Effector memory CD4-positive, alpha-beta T cell (primary cell): ENCODE results near the gene MTR.
"Not testable (repeated sequence)": the region's sequence is repeated elsewhere in the genome, so short reads cannot be mapped to it uniquely, and the experiment has no call there.

Experiments
- DNase-seq, 3 donors: peaks; one replicate each; pipeline ENCODE4 v3.0.0-alpha.2; 2020
- H3K27ac ChIP-seq: 2 replicates; pipeline ENCODE4 v1.7.0; 2013; ENCODE audit warnings: mild to moderate bottlenecking, low read length, moderate library complexity; ENCODE audit not compliant: insufficient read depth, poor library complexity, severe bottlenecking
- H3K27me3 ChIP-seq: replicated peaks from 2 replicates; pipeline ENCODE4 v1.7.0; 2013; ENCODE audit warnings: mild to moderate bottlenecking, low read length; ENCODE audit not compliant: insufficient read depth, control insufficient read depth, poor library complexity, severe bottlenecking
- H3K36me3 ChIP-seq: 2 replicates; pipeline ENCODE4 v1.7.0; 2013; ENCODE audit warnings: mild to moderate bottlenecking, low read length, moderate library complexity; ENCODE audit not compliant: control insufficient read depth, insufficient read depth
- H3K4me1 ChIP-seq: 2 replicates; pipeline ENCODE4 v1.7.0; 2013; ENCODE audit warnings: low read length, mild to moderate bottlenecking; ENCODE audit not compliant: control insufficient read depth, insufficient read depth, poor library complexity, severe bottlenecking
- H3K4me3 ChIP-seq: 2 replicates; pipeline ENCODE4 v1.7.0; 2013; ENCODE audit warnings: low read length, low read depth, mild to moderate bottlenecking; ENCODE audit not compliant: insufficient read depth, poor library complexity, severe bottlenecking
- H3K9me3 ChIP-seq: 2 replicates; pipeline ENCODE4 v1.7.0; 2013; ENCODE audit warnings: mild to moderate bottlenecking, low read length, moderate library complexity; ENCODE audit not compliant: control insufficient read depth

MTR gene

DNA sequence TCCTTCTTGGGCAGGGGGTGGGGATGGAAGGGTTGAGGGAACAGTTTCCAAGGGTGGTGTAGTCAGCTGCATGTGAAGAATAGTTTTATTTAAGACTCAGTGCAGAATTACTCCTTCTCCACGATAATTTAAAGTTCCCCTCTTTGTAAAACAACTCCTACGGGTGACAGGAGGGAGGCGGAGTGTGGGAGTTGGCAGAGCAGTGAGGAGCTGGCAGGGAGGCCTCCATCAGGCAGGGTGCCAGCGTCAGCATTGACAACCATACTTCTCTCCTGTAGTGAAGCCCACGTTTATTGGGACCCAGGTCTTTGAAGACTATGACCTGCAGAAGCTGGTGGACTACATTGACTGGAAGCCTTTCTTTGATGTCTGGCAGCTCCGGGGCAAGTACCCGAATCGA, 93.8 kb downstream of the MTR start:
- no peaks in the 10 kb centered on the region for H3K9me3 ChIP-seq
- H3K4me1 ChIP-seq: no peaks in the 10 kb centered on the region
- DNase-seq: no peak
- H3K4me3 ChIP-seq: no peak overlapping the region
- no peak overlapping the region for H3K27ac ChIP-seq
- H3K27me3 ChIP-seq: no peaks in the 10 kb centered on the region
- peaks cover 80% of the 10 kb centered on the region for H3K36me3 ChIP-seq

DNA sequence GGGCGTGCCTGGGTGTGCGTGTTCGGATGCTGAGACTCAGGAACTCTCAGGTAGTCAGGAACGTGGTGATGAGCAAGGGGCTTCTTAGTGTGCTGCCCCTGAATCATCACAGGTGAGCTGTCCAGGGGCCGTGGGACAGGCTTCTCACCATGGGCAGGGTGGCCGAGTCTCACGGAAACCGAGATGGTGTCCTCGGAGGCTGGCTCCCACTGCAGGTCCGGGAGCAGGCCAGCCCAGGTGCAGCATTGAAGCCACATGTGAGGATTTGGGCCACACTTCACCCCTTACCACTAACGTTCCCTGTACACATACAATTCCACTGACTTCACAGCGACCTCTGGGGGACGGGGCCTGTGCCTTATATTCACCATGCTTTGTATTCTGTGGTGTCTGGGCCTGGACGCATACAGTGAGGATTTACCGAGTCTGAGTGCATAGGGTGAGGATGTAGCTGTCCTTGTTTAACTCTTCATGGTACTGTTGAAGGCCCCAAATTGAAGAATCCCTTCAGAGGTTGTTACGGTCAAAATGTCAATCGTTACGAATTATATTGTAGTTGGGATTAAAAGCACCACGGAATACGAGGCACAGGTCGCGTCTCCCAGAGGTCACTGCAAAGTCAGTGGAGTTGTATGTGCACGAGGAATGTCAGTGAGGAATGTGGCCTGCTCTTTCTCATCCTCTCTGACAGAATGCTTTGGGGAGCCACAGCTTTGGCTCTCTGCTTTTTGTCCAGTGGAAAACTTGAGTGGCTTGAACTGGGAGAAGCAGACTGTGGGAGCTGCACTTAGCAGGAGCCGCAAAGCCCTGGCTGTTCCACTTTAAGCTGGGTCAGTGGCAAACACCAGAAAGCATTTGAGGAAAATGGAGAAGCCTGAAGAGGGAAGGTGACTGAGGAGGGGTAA, 95.3 kb downstream of the MTR start:
- H3K9me3 ChIP-seq: no peaks in the 10 kb centered on the region
- no peaks in the 10 kb centered on the region for H3K4me1 ChIP-seq
- no peak overlapping the region for H3K4me3 ChIP-seq
- H3K27ac ChIP-seq: no peak overlapping the region
- DNase-seq: no peak
- no peaks in the 10 kb centered on the region for H3K27me3 ChIP-seq
- H3K36me3 ChIP-seq: peaks cover 85% of the 10 kb centered on the region

- Histone ChIP-seq H3K36me3 (peaks cover 90% of the 10 kb centered on the region), H3K27ac (no peak overlapping the region), H3K27me3 (no peaks in the 10 kb centered on the region), H3K4me1 (no peaks in the 10 kb centered on the region), H3K9me3 (no peaks in the 10 kb centered on the region), H3K4me3 (no peak overlapping the region)
- no peak for DNase-seq
Measured at GRCh38 chr1:236893626-236894545, 98.8 kb downstream of the MTR start.

DNA sequence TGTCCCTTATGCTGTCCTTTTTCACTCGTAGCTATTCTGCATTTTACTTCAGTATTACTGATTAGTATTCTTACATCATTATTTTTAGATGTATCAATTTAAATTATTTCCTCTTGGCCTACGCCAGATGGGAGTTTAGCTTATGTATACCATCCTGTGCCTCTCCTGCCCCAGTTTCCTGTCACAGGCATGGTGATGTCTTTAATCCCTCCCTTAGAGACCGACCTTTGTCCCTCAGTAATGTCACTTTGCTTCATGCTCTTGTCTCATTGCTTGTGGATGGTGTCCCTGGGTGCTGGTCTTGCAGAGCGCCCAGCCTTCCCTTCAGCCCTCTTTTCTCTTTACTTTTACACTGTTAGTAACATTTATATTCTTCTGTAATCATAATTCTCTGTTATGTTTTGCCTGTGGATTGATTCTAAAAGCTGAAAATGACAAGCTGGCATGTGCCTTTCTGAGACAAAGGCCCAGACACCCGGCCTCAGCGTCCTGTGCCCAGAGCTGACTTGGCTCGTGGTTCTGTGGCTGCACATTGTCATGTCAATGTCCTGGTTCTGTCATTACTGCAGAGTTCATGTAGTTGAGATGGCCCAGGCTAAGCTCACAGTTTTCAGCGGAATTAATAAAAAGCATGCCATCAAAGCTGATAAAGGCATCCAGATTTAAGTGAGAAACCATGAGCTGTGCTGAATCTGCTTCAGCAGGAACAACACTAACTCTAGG, 100.7 kb downstream of the MTR start:
- Histone ChIP-seq H3K27ac (no peak overlapping the region), H3K4me1 (no peaks in the 10 kb centered on the region), H3K9me3 (no peaks in the 10 kb centered on the region), H3K27me3 (no peaks in the 10 kb centered on the region), H3K4me3 (no peak overlapping the region), H3K36me3 (peaks cover 85% of the 10 kb centered on the region)
- no peak for DNase-seq

GRCh38 chr1:236896716-236897115, 101.6 kb downstream of the MTR start:
- no peak overlapping the region for H3K27ac ChIP-seq
- no peaks in the 10 kb centered on the region for H3K27me3 ChIP-seq
- H3K36me3 ChIP-seq: peaks cover 76% of the 10 kb centered on the region
- H3K4me3 ChIP-seq: no peak overlapping the region
- no peaks in the 10 kb centered on the region for H3K9me3 ChIP-seq
- no peaks in the 10 kb centered on the region for H3K4me1 ChIP-seq
- no peak for DNase-seq

GRCh38 chr1:236904892-236905741, 110.0 kb downstream of the MTR start:
- no peaks in the 10 kb centered on the region for H3K9me3 ChIP-seq
- DNase-seq: no peak

GRCh38 chr1:236907205-236907604, 112.1 kb downstream of the MTR start:
- Histone ChIP-seq H3K27ac (no peak overlapping the region), H3K4me3 (no peak overlapping the region), H3K4me1 (no peaks in the 10 kb centered on the region), H3K9me3 (no peaks in the 10 kb centered on the region), H3K27me3 (no peaks in the 10 kb centered on the region), H3K36me3 (no peaks in the 10 kb centered on the region)
- no peak for DNase-seq

More at GRCh38 chr1:236904892-236905741, 110.0 kb downstream of the MTR start:
- H3K4me3 ChIP-seq: no peak overlapping the region
- no peaks in the 10 kb centered on the region for H3K27me3 ChIP-seq
- no peaks in the 10 kb centered on the region for H3K4me1 ChIP-seq
- no peak overlapping the region for H3K27ac ChIP-seq
- peaks cover under 1% of the 10 kb centered on the region for H3K36me3 ChIP-seq

GRCh38 chr1:236908669-236909068, 113.6 kb downstream of the MTR start:
- Histone ChIP-seq H3K27me3 (no peaks in the 10 kb centered on the region), H3K9me3 (no peaks in the 10 kb centered on the region), H3K4me1 (no peaks in the 10 kb centered on the region), H3K36me3 (no peaks in the 10 kb centered on the region), H3K27ac (no peak overlapping the region), H3K4me3 (no peak overlapping the region)
- no peak for DNase-seq

DNA sequence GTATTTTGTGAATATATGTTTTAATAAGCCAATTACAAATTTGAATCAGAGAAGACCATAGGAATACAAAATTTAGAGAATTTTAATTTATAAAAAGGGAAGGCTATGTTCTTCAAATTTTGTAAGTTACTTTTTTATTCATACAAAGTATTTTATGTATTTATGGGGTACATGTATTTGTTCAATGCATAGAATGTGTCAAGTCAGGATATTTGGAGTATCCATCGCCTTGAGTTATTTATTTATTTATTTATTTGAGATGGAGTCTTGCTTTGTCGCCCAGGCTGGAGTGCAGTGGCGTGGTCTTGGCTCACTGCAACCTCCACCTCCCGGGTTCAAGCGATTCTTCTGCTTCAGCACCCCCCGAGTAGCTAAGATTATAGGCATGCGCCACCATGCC, 116.0 kb downstream of the MTR start:
- H3K27ac ChIP-seq, H3K4me1 ChIP-seq, H3K4me3 ChIP-seq, H3K36me3 ChIP-seq, DNase-seq, H3K27me3 ChIP-seq, H3K9me3 ChIP-seq: not testable (repeated sequence)
